SU-DHL-6 (cell line): ENCODE results near the gene SMIM23.

Experiments used
- H2AFZ ChIP-seq: fragments of 200-600 bp; sonication (generic); 2 replicates; pipeline ENCODE4 v1.6.1; 2014; ENCODE audit warnings: low read depth, mild to moderate bottlenecking, moderate library complexity, mixed read lengths, antibody characterized with exemption, low read length; ENCODE audit not compliant: severe bottlenecking
- H3F3A ChIP-seq: fragments of 200-600 bp; shearing (Covaris generic); 2 replicates; pipeline ENCODE4 v1.6.0; 2016; ENCODE audit warnings: antibody characterized with exemption, mild to moderate bottlenecking; ENCODE audit not compliant: insufficient read depth
- H3K27ac ChIP-seq: fragments of 200-600 bp; sonication (generic); 2 replicates; pipeline ENCODE4 v1.5.1; 2016; ENCODE audit warnings: low read depth, mild to moderate bottlenecking, low read length, moderate library complexity, mixed read lengths
- H3K27me3 ChIP-seq: fragments of 200-600 bp; sonication (generic), shearing (Covaris generic); 2 replicates; pipeline ENCODE4 v1.6.0; 2014; ENCODE audit warnings: mild to moderate bottlenecking, low read length
- H3K36me3 ChIP-seq: fragments of 200-600 bp; sonication (generic); 2 replicates; pipeline ENCODE4 v1.6.1; 2014; ENCODE audit warnings: mild to moderate bottlenecking, low read length, mixed read lengths
- H3K4me2 ChIP-seq: fragments of 300-600, 200-600 bp; shearing (Covaris generic), sonication (generic); 2 replicates; pipeline ENCODE4 v1.6.0; 2014; ENCODE audit warnings: low read length, low read depth, mild to moderate bottlenecking; ENCODE audit not compliant: poor library complexity, severe bottlenecking
- H3K4me3 ChIP-seq: fragments of 200-600 bp; sonication (generic); 2 replicates; pipeline ENCODE4 v1.5.1; 2014; ENCODE audit warnings: antibody characterized with exemption, low read length, mild to moderate bottlenecking, mixed read lengths; ENCODE audit not compliant: insufficient read depth, poor library complexity, severe bottlenecking
- H3K79me2 ChIP-seq: fragments of 200-600 bp; sonication (generic); 2 replicates; pipeline ENCODE4 v1.6.1; 2014; ENCODE audit warnings: mild to moderate bottlenecking, low read length, moderate library complexity; ENCODE audit not compliant: insufficient read depth
- H3K9ac ChIP-seq: fragments of 200-600 bp; sonication (generic); 2 replicates; pipeline ENCODE4 v1.7.0; 2014; ENCODE audit warnings: mild to moderate bottlenecking, low read length
- H3K9me2 ChIP-seq: fragments of 200-600 bp; sonication (generic); replicated peaks from 2 replicates; pipeline ENCODE4 v1.6.1; 2014; ENCODE audit warnings: low read length; ENCODE audit not compliant: insufficient read depth
- H3K9me3 ChIP-seq: fragments of 200-600 bp; sonication (generic); 2 replicates; pipeline ENCODE4 v1.6.1; 2014; ENCODE audit warnings: low read length, mixed read lengths; ENCODE audit not compliant: insufficient read depth
- H4K20me1 ChIP-seq: fragments of 200-600 bp; sonication (generic); 2 replicates; pipeline ENCODE4 v1.6.1; 2014; ENCODE audit warnings: low read depth, mild to moderate bottlenecking, antibody characterized with exemption, low read length, moderate library complexity, mixed read lengths
- EZH2phosphoT487 ChIP-seq: fragments of 200-600 bp; sonication (generic), shearing (Covaris generic); conservative IDR thresholded peaks from 2 replicates; pipeline ENCODE4 v1.6.1; 2018; ENCODE audit warnings: mild to moderate bottlenecking, antibody characterized with exemption, low read length, moderate library complexity, mixed read lengths
- TF ChIP-seq, protein P1 (sequence below): fragments of 200-600 bp; sonication (generic); IDR thresholded peaks from one replicate; pipeline ENCODE4 v1.5.1; 2017; ENCODE audit warnings: antibody characterized with exemption, mild to moderate bottlenecking, low read length, moderate library complexity; ENCODE audit not compliant: insufficient read depth, poor library complexity, severe bottlenecking

Gene SMIM23

DNA sequence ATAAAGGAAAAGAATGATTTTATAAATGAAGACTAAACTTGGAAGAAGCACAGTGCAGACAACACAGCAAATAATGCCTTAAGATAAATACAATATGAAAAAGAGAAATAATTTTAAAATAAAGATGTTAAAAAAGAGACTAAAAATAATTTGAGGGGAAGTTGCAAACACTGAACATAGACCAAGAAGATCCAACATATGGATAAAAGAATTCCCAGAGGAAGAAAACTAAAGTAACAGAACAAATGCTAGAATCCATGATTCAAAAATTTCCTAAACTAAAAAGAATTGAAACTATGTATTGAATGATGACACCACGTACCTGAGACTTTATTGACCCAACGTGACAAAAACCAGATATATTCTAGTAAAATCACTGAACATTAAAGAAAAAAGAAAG, 18.7 kb upstream of the SMIM23 start:
- H3K4me3 ChIP-seq, result no peak overlapping the region
- H3K79me2 ChIP-seq, result no peaks in the 10 kb centered on the region

GRCh38 chr5:171770153-171770552, 15.5 kb upstream of the SMIM23 start:
- H3F3A ChIP-seq, result no peaks in the 10 kb centered on the region
- H3K4me2 ChIP-seq, result no peak overlapping the region
- H3K27me3 ChIP-seq, result no peaks in the 10 kb centered on the region
- no peak overlapping the region for H3K27ac ChIP-seq
- peaks cover 5% of the 10 kb centered on the region; the same call in 1 of the 2 replicates for H3K9me3 ChIP-seq
- no peaks in the 10 kb centered on the region; the same call in 1 of the 2 replicates for H3K36me3 ChIP-seq
- H2AFZ ChIP-seq, result no peak overlapping the region
- TF ChIP-seq EZH2phosphoT487, result no peak
- TF ChIP-seq, protein P1, sequence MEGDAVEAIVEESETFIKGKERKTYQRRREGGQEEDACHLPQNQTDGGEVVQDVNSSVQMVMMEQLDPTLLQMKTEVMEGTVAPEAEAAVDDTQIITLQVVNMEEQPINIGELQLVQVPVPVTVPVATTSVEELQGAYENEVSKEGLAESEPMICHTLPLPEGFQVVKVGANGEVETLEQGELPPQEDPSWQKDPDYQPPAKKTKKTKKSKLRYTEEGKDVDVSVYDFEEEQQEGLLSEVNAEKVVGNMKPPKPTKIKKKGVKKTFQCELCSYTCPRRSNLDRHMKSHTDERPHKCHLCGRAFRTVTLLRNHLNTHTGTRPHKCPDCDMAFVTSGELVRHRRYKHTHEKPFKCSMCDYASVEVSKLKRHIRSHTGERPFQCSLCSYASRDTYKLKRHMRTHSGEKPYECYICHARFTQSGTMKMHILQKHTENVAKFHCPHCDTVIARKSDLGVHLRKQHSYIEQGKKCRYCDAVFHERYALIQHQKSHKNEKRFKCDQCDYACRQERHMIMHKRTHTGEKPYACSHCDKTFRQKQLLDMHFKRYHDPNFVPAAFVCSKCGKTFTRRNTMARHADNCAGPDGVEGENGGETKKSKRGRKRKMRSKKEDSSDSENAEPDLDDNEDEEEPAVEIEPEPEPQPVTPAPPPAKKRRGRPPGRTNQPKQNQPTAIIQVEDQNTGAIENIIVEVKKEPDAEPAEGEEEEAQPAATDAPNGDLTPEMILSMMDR, result no peak
- no peaks in the 10 kb centered on the region for H4K20me1 ChIP-seq
- H3K79me2 ChIP-seq, result no peaks in the 10 kb centered on the region
- H3K9me2 ChIP-seq, result no peaks in the 10 kb centered on the region
- H3K4me3 ChIP-seq, result no peak overlapping the region
- H3K9ac ChIP-seq, result no peak overlapping the region

More for the DNA sequence above, 18.7 kb upstream of the SMIM23 start:
- no peak for TF ChIP-seq EZH2phosphoT487
- TF ChIP-seq, protein P1, result no peak
- Histone ChIP-seq H3K36me3 (no peaks in the 10 kb centered on the region; the same call in 1 of the 2 replicates), H3K9me3 (peaks cover 5% of the 10 kb centered on the region; the same call in 1 of the 2 replicates), H4K20me1 (no peaks in the 10 kb centered on the region), H2AFZ (no peak overlapping the region), H3K27me3 (no peaks in the 10 kb centered on the region), H3K4me2 (no peak overlapping the region), H3K9me2 (no peaks in the 10 kb centered on the region), H3K27ac (no peak overlapping the region), H3F3A (no peaks in the 10 kb centered on the region), H3K9ac (no peak overlapping the region)

- no peaks in the 10 kb centered on the region for H3K79me2 ChIP-seq
- H3K9me3 ChIP-seq, result peaks cover 5% of the 10 kb centered on the region; the same call in 1 of the 2 replicates
- H3K4me3 ChIP-seq, result no peak overlapping the region
- H4K20me1 ChIP-seq, result no peaks in the 10 kb centered on the region
- no peak overlapping the region for H3K4me2 ChIP-seq
- no peak overlapping the region for H2AFZ ChIP-seq
- no peaks in the 10 kb centered on the region for H3F3A ChIP-seq
- no peak overlapping the region for H3K9ac ChIP-seq
- TF ChIP-seq, protein P1, result no peak
- no peak for TF ChIP-seq EZH2phosphoT487
- no peaks in the 10 kb centered on the region; the same call in 1 of the 2 replicates for H3K36me3 ChIP-seq
- no peaks in the 10 kb centered on the region for H3K9me2 ChIP-seq
- no peak overlapping the region for H3K27ac ChIP-seq
- no peaks in the 10 kb centered on the region for H3K27me3 ChIP-seq
Observed at GRCh38 chr5:171771856-171772255, 13.8 kb upstream of the SMIM23 start.
